Transverse colon (tissue), 4 donors: Measurements from ENCODE around the gene MCM3AP. TPM values are rescaled to one million over a fixed set of nuclear protein-coding genes. Genes with fewer than 3 reads are reported as not detected.
"Not testable (repeated sequence)": the region's sequence is repeated elsewhere in the genome, so short reads cannot be mapped to it uniquely, and the experiment has no call there.

ENCODE experiments used
- DNase-seq: peaks from one replicate; pipeline ENCODE4 v3.0.0-alpha.2; 2019
- H3K27ac ChIP-seq, 4 donors: fragments of 200-600 bp; sonication (generic); 2 replicates each; pipeline ENCODE4 v1.5.1; 2016 to 2018; ENCODE audit warnings: inconsistent platforms in 4 of 4
- H3K27me3 ChIP-seq: fragments of 200-600 bp; sonication (generic); 2 replicates; pipeline ENCODE4 v1.5.1; 2017; ENCODE audit warnings: inconsistent platforms
- H3K36me3 ChIP-seq, 4 donors: fragments of 200-600 bp; sonication (generic); 2 replicates each; pipeline ENCODE4 v1.5.1; 2017 to 2019; ENCODE audit warnings: inconsistent platforms in 4 of 4
- H3K4me1 ChIP-seq, 4 donors: fragments of 200-600 bp; sonication (generic); 2 replicates each; pipeline ENCODE4 v1.5.1; 2017 to 2020; ENCODE audit warnings: inconsistent platforms in 4 of 4
- H3K4me3 ChIP-seq, 4 donors: fragments of 200-600 bp; sonication (generic); 1 replicate in 1 of 4; 2 replicates in 3 of 4; pipeline versions ENCODE4 v1.5.1 to v1.6.1; 2017 to 2019; ENCODE audit warnings: inconsistent platforms in 4 of 4
- H3K9me3 ChIP-seq, 2 donors: fragments of 200-600 bp; sonication (generic); 2 replicates each; pipeline ENCODE4 v1.5.1; 2017 to 2019; ENCODE audit warnings: inconsistent platforms in 2 of 2
- CTCF ChIP-seq, 5 experiments: fragments of 200-600 bp in 3 of 5; fragments of 450-650 bp in 2 of 5; sonication (generic) in 3 of 5; IDR thresholded peaks; 1 replicate in 2 of 5; 2 replicates in 3 of 5; pipeline ENCODE4 v1.5.1; 2016 to 2017; ENCODE audit warnings: antibody characterized with exemption in 5 of 5, inconsistent platforms in 3 of 5, mild to moderate bottlenecking in 2 of 5, moderate library complexity in 1 of 5
- EP300 ChIP-seq: sonication (generic); formaldehyde crosslinking; IDR thresholded peaks from one replicate; pipeline ENCODE4 v1.6.1; 2017; ENCODE audit warnings: antibody characterized with exemption, low read depth
- POLR2A ChIP-seq: fragments of 450-650 bp; IDR thresholded peaks from one replicate; pipeline ENCODE4 v1.6.1; 2016; ENCODE audit warnings: antibody characterized with exemption, mild to moderate bottlenecking, moderate library complexity
- POLR2AphosphoS5 ChIP-seq, 3 donors: sonication (generic); formaldehyde crosslinking; IDR thresholded peaks; one replicate each; pipeline ENCODE4 v1.6.1; 2016; ENCODE audit warnings: antibody characterized with exemption in 3 of 3
- WGBS, 2 donors: methylation state at CpG; one replicate each; pipeline ENCODE4 v1.1.5; 2018; ENCODE audit warnings: low coverage in 1 of 2; 5-methylcytosine and 5-hydroxymethylcytosine counted together
- in situ Hi-C, 4 donors: fragments of 200-750 bp; cut with MboI; loops; one replicate each; pipeline versions ENCODE4 v1.15.0 to v1.15.1; 2017; ENCODE audit warnings: low sequenced_read_pairs in 3 of 4, low pct_ligation_motif_present in 1 of 4, low pct_unique_long_range_greater_than_20kb in 1 of 4
- intact Hi-C: fragments of 100-400 bp; cut with DNase I; formaldehyde crosslinking; loops from one replicate; pipeline ENCODE4 v1.15.1; 2023; ENCODE audit warnings: low total_unique reads
- total RNA-seq, 4 donors: library from RNA; depleted of rRNA; stranded (reverse); fragments of >200 nt; gene quantifications; one replicate each; pipeline ENCODE4 v1.1.0, GENCODE V29; 2016

The MCM3AP gene
- total RNA-seq, 4 donors from 2014 or later = 87.4 to 348 (median 108) TPM

- Histone ChIP-seq H3K9me3 (no peaks in the 10 kb centered on the region), H3K27ac (no peak overlapping the region), H3K4me3 (no peak overlapping the region), H3K36me3 (peaks cover 0 to 53% (median 11%) of the 10 kb centered on the region in 4 donors), H3K27me3 (no peaks in the 10 kb centered on the region), H3K4me1 (no peaks in the 10 kb centered on the region)
- WGBS, 2 donors = 92 to 96% methylated on average over 4 to 8 of the region's 8 CpGs
- TF ChIP-seq EP300 (no peak), CTCF (IDR thresholded peaks at IDR 0.05) (no peak), POLR2AphosphoS5 (IDR thresholded peaks at IDR 0.05) (no peak), POLR2A (no peak)
- peak; percentile 0 for DNase-seq
- in situ Hi-C loops (no loop called here), intact Hi-C loops (no loop called here)
Observed at GRCh38 chr21:46203203-46203600, 82.2 kb downstream of the MCM3AP start.

- no peak overlapping the region for H3K27ac ChIP-seq
- WGBS, 2 donors = 85 to 92% methylated on average over 4 to 6 of the region's 6 CpGs
- in situ Hi-C loops = no loop called here
- intact Hi-C loops = no loop called here
- no peak overlapping the region for H3K4me3 ChIP-seq
- no peaks in the 10 kb centered on the region for H3K4me1 ChIP-seq
- no peak for TF ChIP-seq POLR2A
- no peak for TF ChIP-seq POLR2AphosphoS5 (IDR thresholded peaks at IDR 0.05)
- TF ChIP-seq EP300 = no peak
- no peak for TF ChIP-seq CTCF (IDR thresholded peaks at IDR 0.05)
- no peaks in the 10 kb centered on the region for H3K9me3 ChIP-seq
- H3K36me3 ChIP-seq = peaks cover 0 to 51% (median 11%) of the 10 kb centered on the region in 4 donors
- no peak for DNase-seq
- H3K27me3 ChIP-seq = no peaks in the 10 kb centered on the region
Observed at GRCh38 chr21:46202592-46203202, 82.7 kb downstream of the MCM3AP start.

GRCh38 chr21:46200877-46201803, 84.3 kb downstream of the MCM3AP start:
- in situ Hi-C loops, H3K9me3 ChIP-seq, DNase-seq, H3K27ac ChIP-seq, H3K27me3 ChIP-seq, H3K4me1 ChIP-seq, H3K4me3 ChIP-seq, intact Hi-C loops: not testable (repeated sequence)
- H3K36me3 ChIP-seq = peaks cover 0 to 46% (median 11%) of the 10 kb centered on the region in 4 donors
- WGBS, 2 donors = 90% methylated on average over 3 of the region's 8 CpGs; no CpG with 5 or more reads in 1 of the 2 donors

- in situ Hi-C loops = no loop called here
- Histone ChIP-seq H3K27me3 (no peaks in the 10 kb centered on the region), H3K9me3 (no peaks in the 10 kb centered on the region), H3K4me1 (no peaks in the 10 kb centered on the region), H3K36me3 (peaks cover 0 to 40% (median 9%) of the 10 kb centered on the region in 4 donors), H3K4me3 (no peak overlapping the region), H3K27ac (no peak overlapping the region)
- WGBS, 2 donors = 82 to 83% methylated on average over 13 of the region's 13 CpGs
- TF ChIP-seq EP300 (no peak), POLR2AphosphoS5 (IDR thresholded peaks at IDR 0.05) (no peak), POLR2A (no peak), CTCF (IDR thresholded peaks at IDR 0.05) (no peak)
- intact Hi-C loops = no loop called here
- no peak for DNase-seq
Observed at GRCh38 chr21:46199436-46200373, 85.7 kb downstream of the MCM3AP start.
